Panc1 (cell line): Measurements from ENCODE around the gene PCDHB11.
"Not testable (repeated sequence)": the region's sequence is repeated elsewhere in the genome, so short reads cannot be mapped to it uniquely, and the experiment has no call there.

ENCODE experiments used
- POLR2AphosphoS5 ChIP-seq: IDR thresholded peaks from 2 replicates; pipeline ENCODE4 v1.6.1; 2012; ENCODE audit warnings: mild to moderate bottlenecking, low read depth, low read length, moderate library complexity
- SIN3A ChIP-seq: IDR thresholded peaks from 2 replicates; pipeline ENCODE4 v1.6.1; 2012; ENCODE audit warnings: low read depth, mild to moderate bottlenecking, low read length, moderate library complexity, borderline replicate concordance; ENCODE audit not compliant: insufficient read depth
- TCF7L2 ChIP-seq: IDR thresholded peaks from 2 replicates; pipeline ENCODE4 v1.6.1; 2011; ENCODE audit warnings: mild to moderate bottlenecking, low read depth, low read length, inconsistent platforms
- TF ChIP-seq, protein P1 (sequence below): fragments of 450-650 bp; IDR thresholded peaks from 2 replicates; pipeline ENCODE4 v1.5.1; 2017; ENCODE audit warnings: mild to moderate bottlenecking
- TF ChIP-seq, protein P2 (sequence below), 2 experiments: IDR thresholded peaks; 2 replicates each; pipeline ENCODE4 v1.6.1; 2011 to 2012; ENCODE audit warnings: low read depth in 2 of 2, control low read depth in 1 of 2, low read length in 1 of 2, mild to moderate bottlenecking in 1 of 2, moderate library complexity in 1 of 2; ENCODE audit not compliant: insufficient read depth in 1 of 2

DNA sequence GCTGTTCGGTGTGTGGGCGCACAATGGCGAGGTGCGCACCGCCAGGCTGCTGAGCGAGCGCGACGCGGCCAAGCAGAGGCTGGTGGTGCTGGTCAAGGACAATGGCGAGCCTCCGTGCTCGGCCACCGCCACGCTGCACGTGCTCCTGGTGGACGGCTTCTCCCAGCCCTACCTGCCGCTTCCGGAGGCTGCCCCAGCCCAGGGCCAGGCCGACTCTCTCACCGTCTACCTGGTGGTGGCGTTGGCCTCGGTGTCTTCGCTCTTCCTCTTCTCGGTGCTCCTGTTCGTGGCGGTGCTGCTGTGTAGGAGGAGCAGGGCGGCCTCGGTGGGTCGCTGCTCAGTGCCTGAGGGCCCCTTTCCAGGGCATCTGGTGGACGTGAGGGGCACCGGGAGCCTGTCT is 19.6 kb upstream of the PCDHB11 start:
- TF ChIP-seq, protein P1, sequence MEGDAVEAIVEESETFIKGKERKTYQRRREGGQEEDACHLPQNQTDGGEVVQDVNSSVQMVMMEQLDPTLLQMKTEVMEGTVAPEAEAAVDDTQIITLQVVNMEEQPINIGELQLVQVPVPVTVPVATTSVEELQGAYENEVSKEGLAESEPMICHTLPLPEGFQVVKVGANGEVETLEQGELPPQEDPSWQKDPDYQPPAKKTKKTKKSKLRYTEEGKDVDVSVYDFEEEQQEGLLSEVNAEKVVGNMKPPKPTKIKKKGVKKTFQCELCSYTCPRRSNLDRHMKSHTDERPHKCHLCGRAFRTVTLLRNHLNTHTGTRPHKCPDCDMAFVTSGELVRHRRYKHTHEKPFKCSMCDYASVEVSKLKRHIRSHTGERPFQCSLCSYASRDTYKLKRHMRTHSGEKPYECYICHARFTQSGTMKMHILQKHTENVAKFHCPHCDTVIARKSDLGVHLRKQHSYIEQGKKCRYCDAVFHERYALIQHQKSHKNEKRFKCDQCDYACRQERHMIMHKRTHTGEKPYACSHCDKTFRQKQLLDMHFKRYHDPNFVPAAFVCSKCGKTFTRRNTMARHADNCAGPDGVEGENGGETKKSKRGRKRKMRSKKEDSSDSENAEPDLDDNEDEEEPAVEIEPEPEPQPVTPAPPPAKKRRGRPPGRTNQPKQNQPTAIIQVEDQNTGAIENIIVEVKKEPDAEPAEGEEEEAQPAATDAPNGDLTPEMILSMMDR: not testable (repeated sequence)
- TF ChIP-seq POLR2AphosphoS5, TCF7L2, SIN3A: not testable (repeated sequence)
- TF ChIP-seq, protein P2, sequence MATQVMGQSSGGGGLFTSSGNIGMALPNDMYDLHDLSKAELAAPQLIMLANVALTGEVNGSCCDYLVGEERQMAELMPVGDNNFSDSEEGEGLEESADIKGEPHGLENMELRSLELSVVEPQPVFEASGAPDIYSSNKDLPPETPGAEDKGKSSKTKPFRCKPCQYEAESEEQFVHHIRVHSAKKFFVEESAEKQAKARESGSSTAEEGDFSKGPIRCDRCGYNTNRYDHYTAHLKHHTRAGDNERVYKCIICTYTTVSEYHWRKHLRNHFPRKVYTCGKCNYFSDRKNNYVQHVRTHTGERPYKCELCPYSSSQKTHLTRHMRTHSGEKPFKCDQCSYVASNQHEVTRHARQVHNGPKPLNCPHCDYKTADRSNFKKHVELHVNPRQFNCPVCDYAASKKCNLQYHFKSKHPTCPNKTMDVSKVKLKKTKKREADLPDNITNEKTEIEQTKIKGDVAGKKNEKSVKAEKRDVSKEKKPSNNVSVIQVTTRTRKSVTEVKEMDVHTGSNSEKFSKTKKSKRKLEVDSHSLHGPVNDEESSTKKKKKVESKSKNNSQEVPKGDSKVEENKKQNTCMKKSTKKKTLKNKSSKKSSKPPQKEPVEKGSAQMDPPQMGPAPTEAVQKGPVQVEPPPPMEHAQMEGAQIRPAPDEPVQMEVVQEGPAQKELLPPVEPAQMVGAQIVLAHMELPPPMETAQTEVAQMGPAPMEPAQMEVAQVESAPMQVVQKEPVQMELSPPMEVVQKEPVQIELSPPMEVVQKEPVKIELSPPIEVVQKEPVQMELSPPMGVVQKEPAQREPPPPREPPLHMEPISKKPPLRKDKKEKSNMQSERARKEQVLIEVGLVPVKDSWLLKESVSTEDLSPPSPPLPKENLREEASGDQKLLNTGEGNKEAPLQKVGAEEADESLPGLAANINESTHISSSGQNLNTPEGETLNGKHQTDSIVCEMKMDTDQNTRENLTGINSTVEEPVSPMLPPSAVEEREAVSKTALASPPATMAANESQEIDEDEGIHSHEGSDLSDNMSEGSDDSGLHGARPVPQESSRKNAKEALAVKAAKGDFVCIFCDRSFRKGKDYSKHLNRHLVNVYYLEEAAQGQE (IDR thresholded peaks at IDR 0.05; ENCODE audit: insufficient read depth in 1 of 2, low read depth in 2 of 2, low read length in 1 of 2): not testable (repeated sequence)
